SJCRH30 (cell line): ENCODE measurements around the gene ERCC1. TPM values are rescaled to one million over a fixed set of nuclear protein-coding genes. Genes with fewer than 3 reads are reported as not detected.
"Not testable (repeated sequence)": the region's sequence is repeated elsewhere in the genome, so short reads cannot be mapped to it uniquely, and the experiment has no call there.

Experiments
- DNase-seq, 2 experiments: peaks; one replicate each; pipeline ENCODE4 v3.0.0-alpha.2; 2015 to 2020
- H3K27ac ChIP-seq: fragments of 250-450 bp; sonication (Bioruptor Pico); 2 replicates; pipeline ENCODE4 v1.5.1; 2020; ENCODE audit warnings: mild to moderate bottlenecking, moderate library complexity
- H3K27me3 ChIP-seq: fragments of 250-450 bp; sonication (Bioruptor Pico); 2 replicates; pipeline ENCODE4 v1.5.1; 2020; ENCODE audit warnings: mild to moderate bottlenecking, moderate library complexity
- H3K36me3 ChIP-seq: fragments of 250-450 bp; sonication (Bioruptor Pico); 2 replicates; pipeline ENCODE4 v1.5.1; 2020; ENCODE audit warnings: mild to moderate bottlenecking, moderate library complexity
- H3K4me1 ChIP-seq: fragments of 250-450 bp; sonication (Bioruptor Pico); 2 replicates; pipeline ENCODE4 v1.5.1; 2020; ENCODE audit warnings: mild to moderate bottlenecking, moderate library complexity
- H3K4me3 ChIP-seq: fragments of 250-450 bp; sonication (Bioruptor Pico); 2 replicates; pipeline ENCODE4 v1.5.1; 2020; ENCODE audit warnings: mild to moderate bottlenecking, moderate library complexity
- H3K9me3 ChIP-seq: fragments of 250-450 bp; sonication (Bioruptor Pico); replicated peaks from 2 replicates; pipeline ENCODE4 v1.5.1; 2020; ENCODE audit warnings: mild to moderate bottlenecking, moderate library complexity
- total RNA-seq: library from RNA; depleted of rRNA; stranded (reverse); fragments of >200 nt; shearing (Covaris generic); gene quantifications from 2 replicates; pipeline ENCODE4 v1.2.3, GENCODE V29; 2014

ERCC1 gene
- total RNA-seq, 1 experiment from 2014 or later, result 32.3 TPM

GRCh38 chr19:45408830-45409556 is 14.7 kb downstream of the ERCC1 start:
- no peak for DNase-seq
- H3K36me3 ChIP-seq, result peaks cover 5% of the 10 kb centered on the region; the same call in 1 of the 2 replicates
- no peaks in the 10 kb centered on the region for H3K27me3 ChIP-seq
- H3K9me3 ChIP-seq, result no peaks in the 10 kb centered on the region
- H3K27ac ChIP-seq, result no peak overlapping the region
- no peak overlapping the region for H3K4me3 ChIP-seq
- H3K4me1 ChIP-seq, result 0 out of 2 replicates have a peak, but pooled peaks cover 3% of the 10 kb centered on the region

- Histone ChIP-seq H3K9me3 (no peaks in the 10 kb centered on the region), H3K4me1 (0 out of 2 replicates have a peak, but pooled peaks cover 3% of the 10 kb centered on the region), H3K27me3 (no peaks in the 10 kb centered on the region), H3K4me3 (no peak overlapping the region), H3K36me3 (peaks cover 5% of the 10 kb centered on the region; the same call in 1 of the 2 replicates), H3K27ac (no peak overlapping the region)
- no peak for DNase-seq
Measured at GRCh38 chr19:45408121-45408520, 15.6 kb downstream of the ERCC1 start.

GRCh38 chr19:45407585-45407984 is 16.1 kb downstream of the ERCC1 start:
- not testable (repeated sequence) for H3K36me3 ChIP-seq, H3K9me3 ChIP-seq, H3K27ac ChIP-seq, H3K27me3 ChIP-seq, H3K4me1 ChIP-seq, DNase-seq
- H3K4me3 ChIP-seq, result peak overlapping the region; percentile 75

GRCh38 chr19:45407091-45407375 is 16.7 kb downstream of the ERCC1 start:
- Histone ChIP-seq H3K4me3 (peak overlapping the region; percentile 75), H3K36me3 (peaks cover 3% of the 10 kb centered on the region; the same call in 1 of the 2 replicates), H3K27me3 (no peaks in the 10 kb centered on the region), H3K4me1 (0 out of 2 replicates have a peak, but pooled peaks cover 3% of the 10 kb centered on the region), H3K27ac (peak overlapping the region; percentile 96; the same call in 1 of the 2 replicates), H3K9me3 (no peaks in the 10 kb centered on the region)
- DNase-seq, result no peak

- H3K4me3 ChIP-seq, result peak within 1 kb of the TSS; percentile 75
Measured at GRCh38 chr19:45406226-45407090, 17.3 kb downstream of the ERCC1 start, which contains the start of gene POLR1G. POLR1G (plus strand) TSS chr19:45406644; CDS start chr19:45406697, 53 bp downstream.

GRCh38 chr19:45405435-45406225 is 18.1 kb downstream of the ERCC1 start:
- peak; percentile 93 to 94 for DNase-seq
- Histone ChIP-seq H3K4me3 (peak overlapping the region; percentile 75), H3K27me3 (no peaks in the 10 kb centered on the region), H3K9me3 (no peaks in the 10 kb centered on the region), H3K27ac (peak overlapping the region; percentile 96), H3K4me1 (0 out of 2 replicates have a peak, but pooled peaks cover 3% of the 10 kb centered on the region), H3K36me3 (0 out of 2 replicates have a peak, but pooled peaks cover 3% of the 10 kb centered on the region)

More at GRCh38 chr19:45406226-45407090, 17.3 kb downstream of the ERCC1 start, which contains the start of gene POLR1G:
- H3K9me3 ChIP-seq, result no peaks in the 10 kb centered on the region
- H3K27me3 ChIP-seq, result no peaks in the 10 kb centered on the region
- peak within 1 kb of the TSS; percentile 96 for H3K27ac ChIP-seq
- DNase-seq, result peak; percentile 81 to 91
- H3K4me1 ChIP-seq, result 0 out of 2 replicates have a peak, but pooled peaks cover 3% of the 10 kb centered on the region
- H3K36me3 ChIP-seq, result 0 out of 2 replicates have a peak, but pooled peaks cover 3% of the 10 kb centered on the region

GRCh38 chr19:45404557-45405434 is 18.9 kb downstream of the ERCC1 start, which contains the start of gene PPP1R13L:
PPP1R13L (minus strand) TSS chr19:45405069; CDS start chr19:45398318, 6,751 bp downstream.
- Histone ChIP-seq H3K9me3 (no peaks in the 10 kb centered on the region), H3K36me3 (0 out of 2 replicates have a peak, but pooled peaks cover 3% of the 10 kb centered on the region), H3K4me3 (peak within 1 kb of the TSS; percentile 75), H3K4me1 (0 out of 2 replicates have a peak, but pooled peaks cover 3% of the 10 kb centered on the region), H3K27me3 (no peaks in the 10 kb centered on the region), H3K27ac (peak within 1 kb of the TSS; percentile 96)
- peak in 1 of 2 experiments; percentile 26 for DNase-seq

- Histone ChIP-seq H3K27me3 (no peaks in the 10 kb centered on the region), H3K4me1 (0 out of 2 replicates have a peak, but pooled peaks cover 3% of the 10 kb centered on the region), H3K4me3 (no peak overlapping the region), H3K36me3 (no peaks in the 10 kb centered on the region), H3K27ac (no peak overlapping the region), H3K9me3 (no peaks in the 10 kb centered on the region)
- no peak for DNase-seq
Measured at GRCh38 chr19:45403781-45404556, 19.7 kb downstream of the ERCC1 start.

- no peaks in the 10 kb centered on the region for H3K9me3 ChIP-seq
- 0 out of 2 replicates have a peak, but pooled peaks cover 3% of the 10 kb centered on the region for H3K4me1 ChIP-seq
- H3K27ac ChIP-seq, result no peak overlapping the region
- H3K27me3 ChIP-seq, result no peaks in the 10 kb centered on the region
- no peak for DNase-seq
- H3K4me3 ChIP-seq, result no peak overlapping the region
- H3K36me3 ChIP-seq, result no peaks in the 10 kb centered on the region
Measured at GRCh38 chr19:45403272-45403671, 20.4 kb downstream of the ERCC1 start.

- Histone ChIP-seq H3K4me1 (0 out of 2 replicates have a peak, but pooled peaks cover under 1% of the 10 kb centered on the region), H3K9me3 (no peaks in the 10 kb centered on the region), H3K27ac (no peak overlapping the region), H3K27me3 (no peaks in the 10 kb centered on the region), H3K36me3 (no peaks in the 10 kb centered on the region), H3K4me3 (no peak overlapping the region)
- DNase-seq, result no peak
Measured at GRCh38 chr19:45402298-45403061, 21.2 kb downstream of the ERCC1 start.

- no peak for DNase-seq
- Histone ChIP-seq H3K4me1 (no peaks in the 10 kb centered on the region), H3K9me3 (no peaks in the 10 kb centered on the region), H3K27me3 (no peaks in the 10 kb centered on the region), H3K27ac (no peak overlapping the region), H3K4me3 (no peak overlapping the region), H3K36me3 (no peaks in the 10 kb centered on the region)
Measured at GRCh38 chr19:45401815-45402214, 21.9 kb downstream of the ERCC1 start.

- no peaks in the 10 kb centered on the region for H3K36me3 ChIP-seq
- no peaks in the 10 kb centered on the region for H3K4me1 ChIP-seq
- H3K4me3 ChIP-seq, result no peak overlapping the region
- H3K9me3 ChIP-seq, result no peaks in the 10 kb centered on the region
- DNase-seq, result no peak
- no peak overlapping the region for H3K27ac ChIP-seq
- H3K27me3 ChIP-seq, result no peaks in the 10 kb centered on the region
Measured at GRCh38 chr19:45400192-45400591, 23.5 kb downstream of the ERCC1 start.
